Fibroblast of villous mesenchyme (primary cell): ENCODE data around the gene FGGY. TPM values are rescaled to one million over a fixed set of nuclear protein-coding genes. Genes with fewer than 3 reads are reported as not detected.
"Not testable (repeated sequence)": the region's sequence is repeated elsewhere in the genome, so short reads cannot be mapped to it uniquely, and the experiment has no call there.

Experiments used
- DNase-seq: peaks from one replicate; pipeline ENCODE4 v3.0.0-alpha.2; 2010; ENCODE audit warnings: low read depth
- H3K4me3 ChIP-seq: 2 replicates; pipeline ENCODE4 v1.5.1; 2011; ENCODE audit warnings: low read depth, mild to moderate bottlenecking, low read length
- CTCF ChIP-seq: IDR thresholded peaks from 2 replicates; pipeline ENCODE4 v1.5.1; 2012; ENCODE audit warnings: low read depth, mild to moderate bottlenecking, low read length; ENCODE audit not compliant: insufficient read depth
- total RNA-seq: library from RNA; depleted of rRNA; stranded (reverse); fragments of >200 nt; gene quantifications from 2 replicates; pipeline ENCODE4 v1.2.3, GENCODE V29; 2012

The FGGY gene
- total RNA-seq, 1 donor: 11.7 TPM

DNA sequence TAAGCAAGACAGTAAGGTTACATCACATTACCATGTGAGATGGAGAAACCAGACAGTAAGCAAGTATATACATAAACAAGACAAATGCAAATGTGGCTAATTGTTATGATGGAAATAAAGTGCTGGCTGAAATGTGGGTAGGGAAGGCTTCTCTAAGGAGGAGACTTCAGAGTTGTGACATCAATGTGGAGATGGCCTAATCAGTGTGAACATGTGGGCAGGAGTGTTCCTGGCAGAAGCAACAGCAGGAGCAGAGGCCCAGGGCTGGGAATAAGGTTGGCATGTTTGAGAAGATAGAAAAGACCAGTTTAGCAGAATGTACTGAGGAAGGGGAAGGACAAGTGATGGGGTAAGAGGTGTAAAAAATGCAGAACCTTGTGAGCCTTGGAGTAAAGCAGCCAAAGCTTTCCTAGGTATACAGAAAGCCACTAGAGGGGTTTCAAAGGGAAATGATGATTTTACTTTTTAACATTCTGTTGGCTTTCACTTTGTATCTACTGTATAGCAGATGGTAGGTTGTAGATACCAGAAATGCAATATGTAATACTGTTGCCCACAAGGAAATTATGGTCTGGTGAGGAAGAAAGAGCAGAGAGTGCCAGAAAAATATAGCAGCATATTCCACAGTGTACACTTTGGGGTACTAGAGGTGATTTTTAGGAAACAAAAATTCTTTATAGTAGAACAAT lies 197.4 kb downstream of the FGGY start:
- DNase-seq: peak; percentile 68
- TF ChIP-seq CTCF: no peak
- H3K4me3 ChIP-seq: no peak overlapping the region

DNA sequence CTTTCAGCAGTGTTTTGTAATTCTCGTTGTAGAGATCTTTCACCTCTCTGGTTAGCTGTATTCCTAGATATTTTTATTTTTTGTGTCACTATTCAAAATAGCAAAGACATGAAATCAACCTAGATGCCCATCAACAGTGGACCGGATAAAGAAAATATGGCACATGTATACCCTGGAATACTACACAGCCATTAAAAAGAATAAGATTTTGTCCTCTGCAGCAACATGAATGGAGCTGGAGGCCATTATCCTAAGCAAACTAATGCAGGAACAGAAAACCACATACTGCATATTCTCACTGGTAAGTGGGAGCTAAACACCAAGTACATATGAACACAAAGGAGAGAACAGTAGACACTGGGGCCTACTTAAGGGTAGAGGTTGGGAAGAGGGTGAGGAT lies 199.3 kb downstream of the FGGY start:
- not testable (repeated sequence) for H3K4me3 ChIP-seq, DNase-seq

GRCh38 chr1:59497616-59498015 lies 200.7 kb downstream of the FGGY start:
- no peak for TF ChIP-seq CTCF
- no peak overlapping the region for H3K4me3 ChIP-seq
- DNase-seq: no peak

- no peak overlapping the region for H3K4me3 ChIP-seq
- no peak for TF ChIP-seq CTCF
- DNase-seq: no peak
These were observed 201.7 kb downstream of the FGGY start for GRCh38 chr1:59498640-59499039.

DNA sequence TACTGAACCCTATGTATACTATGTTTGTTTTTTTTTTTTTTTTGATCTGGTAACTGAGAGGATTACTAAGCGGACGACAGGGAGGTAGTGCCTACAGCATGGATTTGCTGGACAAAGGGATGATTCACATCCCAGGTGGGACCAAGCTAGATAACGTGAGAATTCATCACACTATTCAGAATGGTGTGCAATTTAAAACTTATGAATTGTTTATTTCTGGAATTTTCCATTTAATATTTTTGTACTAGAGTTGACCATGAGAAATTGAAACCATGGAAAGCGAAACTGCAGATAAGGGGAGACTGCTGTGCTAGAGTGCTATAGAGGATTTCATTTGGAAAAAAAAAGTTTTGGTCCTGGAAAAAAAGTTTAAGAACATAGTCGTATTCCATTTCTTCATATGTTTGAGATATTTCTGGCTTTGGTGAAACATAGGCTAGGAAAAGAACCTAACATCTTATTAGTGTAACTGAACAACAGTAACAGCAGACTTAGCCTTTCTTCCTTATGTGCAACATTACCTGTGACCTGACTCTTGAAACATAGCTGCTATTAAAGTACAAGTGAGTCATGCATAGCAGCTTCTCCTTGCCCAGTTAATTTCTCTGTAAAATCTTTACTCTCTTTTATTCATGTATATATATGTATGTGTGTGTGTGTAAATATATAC lies 202.5 kb downstream of the FGGY start:
- no peak for TF ChIP-seq CTCF
- peak; percentile 46 for DNase-seq
- H3K4me3 ChIP-seq: no peak overlapping the region

DNA sequence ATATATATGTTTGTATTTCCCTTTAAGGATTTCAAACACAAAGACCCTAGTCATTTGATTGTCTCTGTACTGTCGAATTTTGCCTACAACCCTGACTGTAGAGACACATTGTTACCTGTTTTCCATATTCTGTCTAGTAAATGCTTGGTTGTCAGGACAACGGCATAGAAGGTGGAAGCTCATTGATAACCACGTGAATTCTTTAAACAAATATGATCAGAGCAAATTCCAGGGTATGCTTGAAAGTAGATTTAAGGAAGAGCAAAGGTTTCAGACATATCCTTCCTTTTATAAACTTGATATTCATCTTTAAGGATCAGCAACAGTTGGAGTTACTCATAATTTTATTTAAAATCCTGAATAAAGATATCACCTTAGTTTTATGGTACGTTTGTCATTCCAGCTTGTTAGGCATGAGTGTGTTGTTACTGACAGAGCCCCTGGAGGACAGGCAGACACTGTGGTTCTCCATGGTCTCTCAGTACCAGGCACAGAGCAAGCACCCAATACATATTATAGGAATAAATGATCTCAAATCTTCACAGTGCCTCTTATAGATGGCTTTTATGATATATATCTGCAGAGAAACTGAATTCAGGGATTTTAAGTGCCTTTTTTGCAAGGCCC lies 203.2 kb downstream of the FGGY start:
- TF ChIP-seq CTCF: no peak
- H3K4me3 ChIP-seq: no peak overlapping the region
- DNase-seq: no peak

GRCh38 chr1:59500950-59501742 lies 204.3 kb downstream of the FGGY start:
- no peak overlapping the region for H3K4me3 ChIP-seq
- TF ChIP-seq CTCF: no peak
- no peak for DNase-seq
